Measurements from ENCODE around the gene PTGER1. TPM values are rescaled to one million over a fixed set of nuclear protein-coding genes. Genes with fewer than 3 reads are reported as not detected.

Gene PTGER1
- total and polyA plus RNA-seq, 9 of the 15 experiments (the other 6 are each of a cell fraction or from before 2014, with no cell fraction given) = 0.06 to 0.36 (median 0.31) TPM; not detected in 5

- TF ChIP-seq GATAD2B (IDR thresholded peaks at IDR 0.05; ENCODE audit: borderline replicate concordance) (no peak), KLF1 (tag; IDR thresholded peaks at IDR 0.05) (no peak), ZNF444 (CRISPR knock-in tag; IDR thresholded peaks at IDR 0.05) (no peak), CHD7 (IDR thresholded peaks at IDR 0.05; ENCODE audit: low read depth, low read length) (no peak), SMARCA4 (IDR thresholded peaks at IDR 0.05) (no peak), CCAR2 (IDR thresholded peaks at IDR 0.05; ENCODE audit: low read depth, low read length) (no peak), ZNF583 (CRISPR knock-in tag; IDR thresholded peaks at IDR 0.05) (no peak), NR4A1 (CRISPR knock-in tag; IDR thresholded peaks at IDR 0.05) (no peak), NR4A1 (tag; IDR thresholded peaks at IDR 0.05) (no peak), PHB2 (IDR thresholded peaks at IDR 0.05; ENCODE audit: low read depth) (no peak), RBM39 (optimal IDR thresholded peaks at IDR 0.05; ENCODE audit: low read depth, low read length) (no peak), RNF2 (IDR thresholded peaks at IDR 0.05) (0 out of 2 replicates have a peak, but pooled peaks have one; percentile 44), TARDBP (IDR thresholded peaks at IDR 0.05) (no peak), GABPA (tag; conservative IDR thresholded peaks at IDR 0.05; ENCODE audit: low read depth) (peak; percentile 60), NCOA6 (IDR thresholded peaks at IDR 0.05) (peak; percentile 76), ZNF764 (CRISPR knock-in tag; IDR thresholded peaks at IDR 0.05; ENCODE audit: low read depth) (no peak), ZNF277 (CRISPR knock-in tag; IDR thresholded peaks at IDR 0.05; ENCODE audit: borderline replicate concordance) (no peak)
Measured at GRCh38 chr19:14496029-14496833, 21.1 kb upstream of the PTGER1 start, which contains the start of gene GIPC1 (continued).
